Fibroblast of the aortic adventitia (primary cell): Measurements from ENCODE around the gene RSBN1. TPM values are rescaled to one million over a fixed set of nuclear protein-coding genes. Genes with fewer than 3 reads are reported as not detected.

Source experiments
- DNase-seq: peaks from one replicate; pipeline ENCODE4 v3.0.0-alpha.2; 2010; ENCODE audit warnings: low read depth
- H3K4me3 ChIP-seq: 2 replicates; pipeline ENCODE4 v1.5.1; 2011; ENCODE audit warnings: low read depth, mild to moderate bottlenecking, control low read depth, low read length, moderate library complexity
- CTCF ChIP-seq: IDR thresholded peaks from 2 replicates; pipeline ENCODE4 v1.5.1; 2011; ENCODE audit warnings: mild to moderate bottlenecking, low read length, control low read depth, inconsistent platforms; ENCODE audit not compliant: insufficient read depth
- total RNA-seq: library from RNA; depleted of rRNA; stranded (reverse); fragments of >200 nt; gene quantifications from 2 replicates; pipeline ENCODE4 v1.2.3, GENCODE V29; 2012; ENCODE audit warnings: low replicate concordance

Gene RSBN1
- total RNA-seq, 1 donor, result 9.2 TPM

GRCh38 chr1:113818578-113818977 lies 6.3 kb upstream of the RSBN1 start:
- DNase-seq, result no peak
- no peak for TF ChIP-seq CTCF

GRCh38 chr1:113813218-113813617 lies 942 bp upstream of the RSBN1 start:
- no peak overlapping the region for H3K4me3 ChIP-seq
- TF ChIP-seq CTCF, result no peak
- no peak for DNase-seq

More at GRCh38 chr1:113818578-113818977, 6.3 kb upstream of the RSBN1 start:
- H3K4me3 ChIP-seq, result no peak overlapping the region

DNA sequence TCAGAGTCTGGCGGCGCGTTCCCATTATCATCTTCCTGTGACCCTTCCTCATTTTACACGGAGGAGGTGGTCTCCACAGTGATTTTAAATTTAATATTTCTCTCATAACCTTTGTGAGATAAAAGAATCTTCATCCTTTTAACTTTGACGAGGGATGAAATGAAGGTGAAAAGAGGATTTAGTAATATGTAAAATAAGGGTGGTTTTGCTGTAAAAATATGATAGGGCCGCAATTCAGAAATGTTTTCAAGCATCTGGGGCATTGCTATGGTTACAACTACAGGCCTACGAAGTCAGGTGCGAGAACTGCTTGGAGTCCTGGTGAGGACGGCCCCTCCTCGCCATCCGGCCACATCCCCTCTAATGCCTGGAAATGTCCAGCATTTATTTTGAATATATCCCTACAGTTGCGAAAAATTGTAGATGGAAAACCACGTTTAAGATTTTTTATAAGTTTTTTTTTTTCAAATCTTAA lies 422 bp upstream of the RSBN1 start:
- DNase-seq, result no peak
- no peak for TF ChIP-seq CTCF

DNA sequence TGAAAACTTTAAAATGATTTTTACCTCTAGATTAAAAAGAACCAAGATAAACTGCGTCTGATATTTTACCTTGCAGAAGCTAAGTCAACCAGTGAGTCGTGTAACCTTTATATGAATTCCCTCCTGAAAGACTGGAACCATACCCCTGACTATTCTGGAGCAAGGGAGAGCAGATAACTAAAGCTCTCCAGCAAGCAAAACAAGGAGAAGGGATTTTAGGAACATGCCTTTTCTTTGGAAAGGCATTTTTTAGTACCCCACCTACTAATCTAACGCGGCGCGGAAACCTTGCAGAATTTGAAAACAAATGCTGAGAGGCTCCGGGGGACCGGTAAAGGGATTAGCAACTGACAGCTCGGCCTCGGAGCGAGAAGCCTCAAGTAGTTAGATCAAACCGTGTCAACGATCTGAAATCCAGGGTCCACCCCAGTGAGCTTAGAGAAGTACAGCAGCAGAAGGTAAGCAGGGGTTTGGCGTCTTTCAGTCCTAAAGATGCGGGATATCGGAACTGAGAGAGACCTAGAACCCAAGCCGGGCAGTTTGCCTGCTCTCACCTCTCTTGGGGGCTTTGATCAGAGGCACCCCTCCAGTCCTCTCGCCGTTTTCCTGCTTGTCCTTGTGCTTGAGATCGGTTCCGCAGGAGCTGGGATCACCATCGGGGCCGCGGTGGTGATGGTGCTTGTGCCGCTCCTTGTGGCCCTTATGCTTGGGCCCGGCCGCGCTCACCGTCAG lies 954 bp downstream of the RSBN1 start:
- peak overlapping the region; percentile 93 for H3K4me3 ChIP-seq
- no peak for TF ChIP-seq CTCF
- peak; percentile 22 for DNase-seq

More for the DNA sequence above, 422 bp upstream of the RSBN1 start:
- peak overlapping the region; percentile 65 for H3K4me3 ChIP-seq

GRCh38 chr1:113809670-113810602 lies 2.3 kb downstream of the RSBN1 start:
- no peak for DNase-seq
- TF ChIP-seq CTCF, result no peak
- peak overlapping the region; percentile 93 for H3K4me3 ChIP-seq

GRCh38 chr1:113808450-113809195 lies 3.7 kb downstream of the RSBN1 start:
- TF ChIP-seq CTCF, result no peak
- DNase-seq, result peak; percentile 27
- no peak overlapping the region for H3K4me3 ChIP-seq
